Measurements from ENCODE around the gene MRPL33.

GRCh38 chr2:27776696-27777095, 5.2 kb downstream of the MRPL33 start:
- TF ChIP-seq CTCF (conservative IDR thresholded peaks at IDR 0.05 in 1 of 2, IDR thresholded peaks at IDR 0.05 in 1 of 2; ENCODE audit: extremely low read depth in 1 of 2, insufficient read depth in 1 of 2, low read depth in 1 of 2, low read length in 2 of 2) (no peak), EZH2 (IDR thresholded peaks at IDR 0.05; ENCODE audit: borderline replicate concordance, low read length) (no peak)
